ENCODE measurements around the gene TMPRSS11B. TPM values are rescaled to one million over a fixed set of nuclear protein-coding genes. Genes with fewer than 3 reads are reported as not detected.

The TMPRSS11B gene
- total and polyA plus RNA-seq, 4 donors: 0.02 TPM; not detected in 3

DNA sequence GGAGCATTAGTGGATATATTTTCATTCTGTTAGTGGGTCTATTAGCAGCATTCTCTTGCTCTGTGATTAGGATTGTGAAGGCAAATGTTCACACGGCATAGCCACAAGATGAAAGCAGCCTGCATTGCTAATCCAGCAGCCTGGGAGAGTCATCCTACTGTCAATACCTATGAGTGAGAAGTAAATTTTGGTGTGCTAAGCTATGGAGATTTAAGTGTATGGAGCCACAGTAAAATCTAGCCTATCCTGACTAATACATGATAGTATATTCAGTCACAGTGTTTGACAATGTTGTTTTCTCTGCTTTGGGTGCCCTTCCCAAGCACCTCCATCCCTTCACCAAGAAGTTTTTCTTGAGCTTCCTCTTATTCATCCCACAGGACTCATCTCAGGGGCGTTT is 68.6 kb downstream of the TMPRSS11B start:
- WGBS: 36% methylated on average over 2 of the region's 2 CpGs

More for the DNA sequence above, 68.6 kb downstream of the TMPRSS11B start:
- TF ChIP-seq, protein P1, sequence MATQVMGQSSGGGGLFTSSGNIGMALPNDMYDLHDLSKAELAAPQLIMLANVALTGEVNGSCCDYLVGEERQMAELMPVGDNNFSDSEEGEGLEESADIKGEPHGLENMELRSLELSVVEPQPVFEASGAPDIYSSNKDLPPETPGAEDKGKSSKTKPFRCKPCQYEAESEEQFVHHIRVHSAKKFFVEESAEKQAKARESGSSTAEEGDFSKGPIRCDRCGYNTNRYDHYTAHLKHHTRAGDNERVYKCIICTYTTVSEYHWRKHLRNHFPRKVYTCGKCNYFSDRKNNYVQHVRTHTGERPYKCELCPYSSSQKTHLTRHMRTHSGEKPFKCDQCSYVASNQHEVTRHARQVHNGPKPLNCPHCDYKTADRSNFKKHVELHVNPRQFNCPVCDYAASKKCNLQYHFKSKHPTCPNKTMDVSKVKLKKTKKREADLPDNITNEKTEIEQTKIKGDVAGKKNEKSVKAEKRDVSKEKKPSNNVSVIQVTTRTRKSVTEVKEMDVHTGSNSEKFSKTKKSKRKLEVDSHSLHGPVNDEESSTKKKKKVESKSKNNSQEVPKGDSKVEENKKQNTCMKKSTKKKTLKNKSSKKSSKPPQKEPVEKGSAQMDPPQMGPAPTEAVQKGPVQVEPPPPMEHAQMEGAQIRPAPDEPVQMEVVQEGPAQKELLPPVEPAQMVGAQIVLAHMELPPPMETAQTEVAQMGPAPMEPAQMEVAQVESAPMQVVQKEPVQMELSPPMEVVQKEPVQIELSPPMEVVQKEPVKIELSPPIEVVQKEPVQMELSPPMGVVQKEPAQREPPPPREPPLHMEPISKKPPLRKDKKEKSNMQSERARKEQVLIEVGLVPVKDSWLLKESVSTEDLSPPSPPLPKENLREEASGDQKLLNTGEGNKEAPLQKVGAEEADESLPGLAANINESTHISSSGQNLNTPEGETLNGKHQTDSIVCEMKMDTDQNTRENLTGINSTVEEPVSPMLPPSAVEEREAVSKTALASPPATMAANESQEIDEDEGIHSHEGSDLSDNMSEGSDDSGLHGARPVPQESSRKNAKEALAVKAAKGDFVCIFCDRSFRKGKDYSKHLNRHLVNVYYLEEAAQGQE (IDR thresholded peaks at IDR 0.05): no peak
- TF ChIP-seq FOXA2 (IDR thresholded peaks at IDR 0.05) (no peak), SP1 (IDR thresholded peaks at IDR 0.05) (no peak)
- Histone ChIP-seq H3K4me1 (ENCODE audit: control insufficient read depth in 4 of 4, insufficient read depth in 4 of 4, low read length in 3 of 4) (no peaks in the 10 kb centered on the region), H3K36me3 (ENCODE audit: control insufficient read depth in 4 of 4, insufficient read depth in 3 of 4, low read depth in 1 of 4, low read length in 3 of 4) (no peaks in the 10 kb centered on the region), H3K9ac (ENCODE audit: low read depth in 1 of 2, low read length in 2 of 2) (no peak overlapping the region), H3K4me3 (ENCODE audit: low read depth in 1 of 3, low read length in 3 of 3) (no peak overlapping the region), H3K9me3 (ENCODE audit: control insufficient read depth in 4 of 4, low read length in 3 of 4) (no peaks in the 10 kb centered on the region), H3K27me3 (ENCODE audit: control insufficient read depth in 4 of 4, insufficient read depth in 4 of 4, low read length in 3 of 4) (no peaks in the 10 kb centered on the region), H3K27ac (ENCODE audit: low read depth in 1 of 2, low read length in 2 of 2) (no peak overlapping the region)
- DNase-seq (ENCODE audit: low spot score): no peak

Other genes starting within 250 kb of the TMPRSS11B start
- gene TMPRSS11F, start 115.8 kb downstream of the TMPRSS11B start, total RNA-seq: not detected
- gene TMPRSS11F, start 115.8 kb downstream of the TMPRSS11B start, polyA plus RNA-seq: not detected
- 10 to 100 TPM; 28.8 to 30.3 TPM for gene YTHDC1, start 104.4 kb upstream of the TMPRSS11B start, total RNA-seq
- gene YTHDC1, start 104.4 kb upstream of the TMPRSS11B start, polyA plus RNA-seq: 10 to 100 TPM; 15.5 to 17.0 TPM
- gene TMPRSS11E, start 201.8 kb upstream of the TMPRSS11B start, total RNA-seq: not detected
- gene TMPRSS11E, start 201.8 kb upstream of the TMPRSS11B start, polyA plus RNA-seq: not detected